Omental fat pad (tissue), 4 donors: ENCODE data around the gene IL1RAPL1. TPM values are rescaled to one million over a fixed set of nuclear protein-coding genes. Genes with fewer than 3 reads are reported as not detected.

Experiments used
- ATAC-seq: fragments of 150-250 bp; one replicate; pipeline ENCODE4 v1.9.1; 2016; ENCODE audit warnings: mild to moderate bottlenecking, moderate library complexity; ENCODE audit not compliant: low FRiP score
- DNase-seq: peaks from one replicate; pipeline ENCODE4 v3.0.0-alpha.2; 2019; ENCODE audit warnings: low spot score
- total RNA-seq, 4 donors: library from RNA; depleted of rRNA; stranded (reverse); fragments of >200 nt; gene quantifications; one replicate each; pipeline ENCODE4 v1.1.0, GENCODE V29; 2016
- TF ChIP-seq, protein P1 (sequence below), 3 donors: fragments of 450-650 bp; IDR thresholded peaks; one replicate each; pipeline ENCODE4 v1.5.1; 2016 to 2017; ENCODE audit warnings: antibody characterized with exemption in 3 of 3, mild to moderate bottlenecking in 3 of 3, moderate library complexity in 2 of 3

Gene IL1RAPL1
- total RNA-seq, 4 donors from 2014 or later = 0.13 to 0.93 (median 0.42) TPM

DNA sequence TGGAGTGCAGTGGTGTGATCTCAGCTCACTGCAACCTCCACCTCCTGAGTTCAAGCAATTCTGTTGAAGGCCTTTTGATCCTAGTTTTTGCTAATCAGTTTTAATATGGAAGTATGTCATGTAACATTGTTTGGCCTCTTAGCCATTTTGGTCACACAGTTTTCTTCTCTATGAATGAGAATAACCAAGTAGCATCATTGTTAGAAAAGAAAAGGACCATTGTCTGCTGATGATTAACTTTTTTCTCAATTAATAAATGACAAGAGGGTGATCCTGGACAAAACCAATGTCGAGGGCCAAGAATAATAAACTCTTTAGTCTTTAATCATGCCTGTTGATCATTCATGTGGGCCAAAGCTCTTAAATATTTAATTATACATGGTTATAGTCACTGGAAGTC is 1338.8 kb downstream of the IL1RAPL1 start:
- DNase-seq (no peak), ATAC-seq (no peak)
- TF ChIP-seq, protein P1, sequence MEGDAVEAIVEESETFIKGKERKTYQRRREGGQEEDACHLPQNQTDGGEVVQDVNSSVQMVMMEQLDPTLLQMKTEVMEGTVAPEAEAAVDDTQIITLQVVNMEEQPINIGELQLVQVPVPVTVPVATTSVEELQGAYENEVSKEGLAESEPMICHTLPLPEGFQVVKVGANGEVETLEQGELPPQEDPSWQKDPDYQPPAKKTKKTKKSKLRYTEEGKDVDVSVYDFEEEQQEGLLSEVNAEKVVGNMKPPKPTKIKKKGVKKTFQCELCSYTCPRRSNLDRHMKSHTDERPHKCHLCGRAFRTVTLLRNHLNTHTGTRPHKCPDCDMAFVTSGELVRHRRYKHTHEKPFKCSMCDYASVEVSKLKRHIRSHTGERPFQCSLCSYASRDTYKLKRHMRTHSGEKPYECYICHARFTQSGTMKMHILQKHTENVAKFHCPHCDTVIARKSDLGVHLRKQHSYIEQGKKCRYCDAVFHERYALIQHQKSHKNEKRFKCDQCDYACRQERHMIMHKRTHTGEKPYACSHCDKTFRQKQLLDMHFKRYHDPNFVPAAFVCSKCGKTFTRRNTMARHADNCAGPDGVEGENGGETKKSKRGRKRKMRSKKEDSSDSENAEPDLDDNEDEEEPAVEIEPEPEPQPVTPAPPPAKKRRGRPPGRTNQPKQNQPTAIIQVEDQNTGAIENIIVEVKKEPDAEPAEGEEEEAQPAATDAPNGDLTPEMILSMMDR (IDR thresholded peaks at IDR 0.05) = no peak

DNA sequence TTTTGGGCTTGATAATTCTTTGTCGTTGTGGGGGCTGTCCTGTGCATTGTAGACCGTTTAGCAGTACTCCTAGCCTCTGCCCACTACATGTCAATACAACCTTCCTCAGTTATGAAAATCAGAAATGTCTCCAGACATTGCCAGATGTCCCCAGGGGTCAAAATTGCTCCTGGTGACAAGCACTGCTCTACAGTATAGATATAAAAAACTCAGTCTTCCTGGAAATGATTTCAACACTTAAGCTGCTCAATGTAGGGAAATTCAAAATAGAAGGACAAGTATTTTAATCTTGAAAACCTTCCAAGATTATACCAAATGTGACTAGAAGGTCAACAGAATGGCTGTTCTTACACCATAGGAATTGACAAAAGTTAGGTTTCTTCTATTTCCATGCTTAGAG is 1339.4 kb downstream of the IL1RAPL1 start:
- ATAC-seq (no peak), DNase-seq (no peak)
- TF ChIP-seq, protein P1 (IDR thresholded peaks at IDR 0.05) = no peak

DNA sequence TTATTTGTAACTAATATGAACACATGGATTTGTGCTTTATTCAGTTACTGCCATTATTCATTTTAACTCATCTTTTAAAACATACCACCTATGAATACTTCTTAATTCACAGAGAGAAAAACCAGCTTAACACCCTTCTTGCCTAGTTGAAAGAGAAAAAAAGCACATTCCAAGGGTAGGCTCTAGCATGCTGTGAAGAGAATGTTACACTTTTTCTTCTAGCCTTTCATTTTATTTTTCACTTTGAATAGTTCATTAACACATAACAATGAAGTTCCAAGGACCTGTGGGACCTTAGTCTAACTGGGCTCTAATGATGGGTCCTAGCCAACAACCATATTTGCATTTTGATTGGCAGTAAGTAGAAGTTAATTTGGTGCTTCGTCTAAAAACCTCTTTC is 1348.2 kb downstream of the IL1RAPL1 start:
- DNase-seq (no peak), ATAC-seq (no peak)
- TF ChIP-seq, protein P1 (IDR thresholded peaks at IDR 0.05) = no peak

DNA sequence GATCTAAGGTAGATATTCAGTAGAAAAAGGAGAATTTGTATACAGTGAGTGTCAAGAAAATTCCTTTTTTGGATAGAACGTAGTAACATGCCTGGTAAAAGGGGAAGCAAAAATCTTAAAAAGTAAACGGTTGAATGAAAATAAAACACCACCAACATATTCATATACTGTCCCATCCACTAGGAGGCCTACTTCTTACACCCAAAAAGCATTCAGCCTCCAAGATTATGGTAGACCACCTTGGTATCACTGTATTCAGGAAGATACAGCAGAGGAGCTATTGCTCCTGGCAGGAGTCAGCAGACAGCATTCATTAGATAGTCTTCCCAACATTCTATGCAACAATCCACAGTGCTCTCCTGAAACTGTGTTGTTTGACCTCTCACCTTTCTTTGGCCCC is 1353.5 kb downstream of the IL1RAPL1 start:
- DNase-seq (no peak), ATAC-seq (no peak)
- TF ChIP-seq, protein P1 (IDR thresholded peaks at IDR 0.05) = no peak

DNA sequence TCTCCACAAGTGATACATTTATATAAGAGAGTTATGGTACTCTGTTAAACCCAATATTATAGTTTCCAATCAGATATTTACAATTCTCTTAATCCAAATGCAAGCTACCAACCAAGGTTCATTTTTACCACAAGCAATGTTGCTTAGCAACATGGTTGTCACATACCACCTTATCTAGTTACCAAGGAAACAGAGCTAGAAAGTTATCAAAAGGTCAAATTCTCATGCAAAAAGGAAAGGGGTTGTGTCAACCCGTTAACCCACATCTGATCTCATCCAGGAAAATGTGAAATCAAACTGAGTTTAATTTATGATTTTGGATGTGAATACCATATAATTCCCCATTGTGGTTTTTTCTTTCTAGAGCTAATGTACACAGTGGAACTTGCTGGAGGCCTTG is 1354.0 kb downstream of the IL1RAPL1 start:
- TF ChIP-seq, protein P1 (IDR thresholded peaks at IDR 0.05) = no peak
- no peak for ATAC-seq
- no peak for DNase-seq

DNA sequence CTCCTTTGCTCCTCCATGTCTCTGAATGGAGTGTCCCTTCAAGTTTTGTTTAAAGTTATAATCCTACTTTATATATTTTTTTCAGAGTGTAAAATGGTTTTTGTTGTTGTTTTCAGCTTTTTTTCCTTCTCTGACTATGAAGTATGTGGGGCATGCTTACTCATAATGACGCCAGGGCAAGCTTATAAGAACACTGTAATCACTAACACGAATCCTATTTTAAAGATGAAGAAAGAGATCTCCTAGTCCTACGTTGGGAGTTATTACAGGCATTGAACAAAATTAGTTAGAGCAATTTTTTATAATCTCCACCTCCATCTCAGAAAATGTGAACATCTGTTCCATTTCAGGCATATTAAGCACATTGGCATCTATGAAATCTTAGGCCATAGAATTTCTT is 1360.0 kb downstream of the IL1RAPL1 start:
- ATAC-seq = no peak

DNA sequence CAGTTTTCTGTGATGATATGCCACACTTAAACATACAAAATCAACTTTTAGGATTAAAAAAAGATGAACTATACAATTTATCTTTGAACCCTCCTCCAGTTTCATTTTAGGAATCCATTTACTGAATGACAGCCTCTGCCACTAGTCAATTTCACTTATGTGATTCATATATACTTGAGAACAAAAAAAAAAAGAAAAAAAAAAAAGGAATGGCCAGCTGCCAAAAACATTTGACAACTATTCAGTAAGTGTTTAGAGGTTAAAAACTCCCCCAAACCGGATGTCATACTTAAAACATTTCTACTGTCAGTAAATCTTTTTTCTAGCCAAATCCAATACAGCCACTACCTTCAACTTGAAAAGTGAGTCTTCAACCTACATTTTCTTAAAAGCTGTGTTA is 1361.4 kb downstream of the IL1RAPL1 start:
- ATAC-seq (no peak), DNase-seq (no peak)
- TF ChIP-seq, protein P1 (IDR thresholded peaks at IDR 0.05) = no peak

More for the DNA sequence above, 1360.0 kb downstream of the IL1RAPL1 start:
- DNase-seq = no peak
- TF ChIP-seq, protein P1 (IDR thresholded peaks at IDR 0.05) = no peak
